Glomerular endothelial cell (primary cell): ENCODE results near the gene SBNO2. TPM values are rescaled to one million over a fixed set of nuclear protein-coding genes. Genes with fewer than 3 reads are reported as not detected.

Experiments
- DNase-seq: peaks from one replicate; pipeline ENCODE4 v3.0.0-alpha.2; 2011; ENCODE audit warnings: low read depth, low spot score; ENCODE audit errors: extremely low read depth
- total RNA-seq: library from RNA; depleted of rRNA; stranded (reverse); fragments of >200 nt; gene quantifications from 2 replicates; pipeline ENCODE4 v1.2.3, GENCODE V29; 2015

SBNO2 gene
- total RNA-seq, 1 donor from 2014 or later: 76.3 TPM

- no peak for DNase-seq
Observed at GRCh38 chr19:1064661-1065605, 109.1 kb downstream of the SBNO2 start.

DNA sequence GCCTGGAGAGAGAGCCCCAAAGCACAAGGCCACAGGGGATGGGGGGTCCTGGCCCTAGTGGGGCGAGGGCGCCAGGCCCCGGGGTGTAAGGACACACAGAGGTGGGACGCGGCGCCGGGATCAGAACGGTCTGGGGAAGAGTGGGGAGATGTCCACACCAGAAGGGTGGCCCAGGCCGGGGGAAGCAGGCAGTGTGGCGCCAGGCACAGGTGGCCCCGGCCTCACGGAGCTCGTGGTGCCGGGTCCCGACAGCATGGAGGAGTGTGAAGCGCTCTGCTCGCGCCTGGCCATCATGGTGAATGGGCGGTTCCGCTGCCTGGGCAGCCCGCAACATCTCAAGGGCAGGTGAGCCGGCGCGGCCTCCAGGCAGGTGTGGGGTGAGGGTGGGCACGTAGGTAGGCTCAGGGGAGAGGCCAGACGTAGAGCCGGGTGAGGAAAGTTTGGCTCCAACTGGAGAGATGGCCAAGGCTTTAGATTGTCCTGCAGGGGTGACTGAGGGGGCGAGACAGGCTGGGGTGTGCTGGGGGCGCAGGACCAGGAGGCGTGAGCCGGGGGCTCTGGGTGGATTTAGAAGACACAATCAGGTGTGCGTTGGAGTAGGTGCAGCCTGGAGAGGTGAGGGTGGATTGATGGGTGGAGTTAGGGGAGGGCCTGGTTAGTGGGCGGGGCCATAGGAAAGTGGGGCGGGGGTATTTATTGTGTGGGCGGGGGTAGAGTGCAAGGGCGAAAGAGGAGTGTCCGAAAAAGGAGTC is 110.0 kb downstream of the SBNO2 start:
- no peak for DNase-seq

DNA sequence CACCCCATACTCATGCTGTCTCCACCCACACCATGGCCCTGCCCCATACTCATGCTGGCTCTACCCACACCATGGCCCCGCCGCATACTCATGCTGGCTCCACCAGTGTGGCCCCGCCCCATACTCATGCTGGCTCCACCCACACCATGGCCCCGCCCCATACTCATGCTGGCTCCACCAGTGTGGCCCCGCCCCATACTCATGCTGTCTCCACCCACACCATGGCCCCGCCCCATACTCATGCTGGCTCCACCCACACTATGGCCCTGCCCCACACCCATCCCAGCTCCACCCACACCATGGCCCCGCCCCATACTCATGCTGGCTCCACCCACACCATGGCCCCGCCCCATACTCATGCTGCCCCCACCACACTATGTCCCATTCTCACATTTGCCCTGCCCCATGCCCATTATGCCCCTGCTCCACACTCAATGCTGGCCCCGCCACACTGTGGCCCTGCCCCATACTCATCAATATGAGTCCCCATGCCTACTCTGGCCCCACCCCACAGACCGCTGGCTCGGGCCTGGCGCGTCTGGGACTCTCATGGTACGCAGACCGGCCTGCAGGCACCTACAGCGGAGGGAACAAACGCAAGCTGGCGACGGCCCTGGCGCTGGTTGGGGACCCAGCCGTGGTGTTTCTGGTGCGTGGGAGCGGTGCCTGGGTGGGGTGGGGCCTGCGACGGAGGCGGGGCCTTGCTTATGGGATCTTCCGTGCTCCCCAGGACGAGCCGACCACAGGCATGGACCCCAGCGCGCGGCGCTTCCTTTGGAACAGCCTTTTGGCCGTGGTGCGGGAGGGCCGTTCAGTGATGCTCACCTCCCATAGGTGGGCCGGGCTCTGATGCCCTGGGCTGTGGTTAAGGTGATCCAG is 110.8 kb downstream of the SBNO2 start:
- DNase-seq: no peak

DNA sequence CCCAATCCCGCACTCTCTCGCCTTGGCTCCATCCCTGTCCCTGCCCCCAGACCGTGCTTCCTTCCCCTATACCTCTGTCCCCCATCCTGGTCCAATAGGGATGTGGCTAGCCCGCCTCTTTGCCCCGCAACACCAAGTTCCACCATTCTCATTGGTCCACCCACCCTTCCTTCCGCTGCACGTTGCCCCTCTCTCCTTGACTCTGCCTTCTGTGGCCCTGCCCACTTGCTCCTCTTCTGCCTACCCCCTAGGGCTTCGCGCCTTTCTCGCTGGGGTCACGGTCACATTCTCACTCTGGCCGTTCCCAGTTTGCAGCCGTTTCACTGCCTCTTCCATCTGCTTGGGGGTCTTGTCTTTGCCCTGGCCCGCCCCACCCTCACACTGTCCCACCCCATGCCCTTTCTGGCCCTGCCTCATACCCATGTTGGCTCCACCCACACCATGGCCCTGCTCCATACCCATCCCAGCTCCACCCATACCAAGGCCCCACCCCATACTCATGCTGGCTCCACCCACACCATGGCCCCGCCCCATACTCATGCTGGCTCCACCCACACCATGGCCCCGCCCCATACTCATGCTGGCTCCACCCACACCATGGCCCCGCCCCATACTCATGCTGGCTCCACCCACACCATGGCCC is 111.6 kb downstream of the SBNO2 start:
- DNase-seq: no peak

DNA sequence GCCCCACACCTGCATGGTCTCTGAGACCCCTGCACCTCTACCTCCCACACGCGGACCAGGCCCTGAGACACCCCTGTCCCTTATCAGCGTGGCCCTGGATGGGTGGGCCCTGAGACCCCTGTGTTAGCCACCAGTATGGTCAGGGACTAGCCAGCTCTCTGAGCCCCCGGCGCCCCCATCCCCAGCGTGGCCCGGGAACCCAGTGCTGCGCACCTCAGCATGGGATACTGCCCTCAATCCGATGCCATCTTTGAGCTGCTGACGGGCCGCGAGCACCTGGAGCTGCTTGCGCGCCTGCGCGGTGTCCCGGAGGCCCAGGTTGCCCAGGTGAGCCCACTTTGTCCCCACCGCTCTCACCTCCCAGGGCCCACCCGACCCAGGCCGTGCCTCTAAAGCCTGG is 112.1 kb downstream of the SBNO2 start:
- no peak for DNase-seq

GRCh38 chr19:1060689-1061088 is 113.4 kb downstream of the SBNO2 start:
- no peak for DNase-seq

GRCh38 chr19:1058112-1058511 is 116.0 kb downstream of the SBNO2 start:
- DNase-seq: no peak

Other genes with a start within 250 kb of the SBNO2 start
- 14.2 and 14.7 TPM in 2 replicates for gene ARID3A, start 248.2 kb downstream of the SBNO2 start, total RNA-seq
- 56.8 and 78.7 TPM in 2 replicates for gene WDR18, start 189.9 kb downstream of the SBNO2 start, total RNA-seq
- 8.3 and 12.4 TPM in 2 replicates for gene GRIN3B, start 173.8 kb downstream of the SBNO2 start, total RNA-seq
- 167 and 260 TPM in 2 replicates for gene TMEM259, start 153.1 kb downstream of the SBNO2 start, total RNA-seq
- not detected in 2 replicates for gene RNU6-2, start 152.7 kb downstream of the SBNO2 start, total RNA-seq
- 271 and 285 TPM in 2 replicates for gene CNN2, start 147.7 kb downstream of the SBNO2 start, total RNA-seq
- gene ABCA7, start 134.2 kb downstream of the SBNO2 start, total RNA-seq: 11.8 and 13.3 TPM in 2 replicates
- gene ARHGAP45, start 107.1 kb downstream of the SBNO2 start, total RNA-seq: 23.0 and 27.0 TPM in 2 replicates
- gene POLR2E, start 78.9 kb downstream of the SBNO2 start, total RNA-seq: 329 and 336 TPM in 2 replicates
- gene GPX4, start 70.3 kb downstream of the SBNO2 start, total RNA-seq: 752 and 944 TPM in 2 replicates
- gene STK11, start 31.5 kb upstream of the SBNO2 start, total RNA-seq: 61.8 and 77.7 TPM in 2 replicates
- 9.8 and 13.9 TPM in 2 replicates for gene CBARP, start 63.7 kb upstream of the SBNO2 start, total RNA-seq
- 79.0 and 95.6 TPM in 2 replicates for gene ATP5F1D, start 67.5 kb upstream of the SBNO2 start, total RNA-seq
- gene MIDN, start 74.3 kb upstream of the SBNO2 start, total RNA-seq: 43.0 and 78.7 TPM in 2 replicates
- 182 and 231 TPM in 2 replicates for gene CIRBP, start 95.1 kb upstream of the SBNO2 start, total RNA-seq
- gene FAM174C, start 101.3 kb upstream of the SBNO2 start, total RNA-seq: 66.3 and 96.6 TPM in 2 replicates
- 2.6 and 4.8 TPM in 2 replicates for gene EFNA2, start 111.6 kb upstream of the SBNO2 start, total RNA-seq
- gene NDUFS7, start 209.6 kb upstream of the SBNO2 start, total RNA-seq: 159 and 165 TPM in 2 replicates
- gene GAMT, start 227.3 kb upstream of the SBNO2 start, total RNA-seq: 32.1 and 63.5 TPM in 2 replicates
- gene DAZAP1, start 233.3 kb upstream of the SBNO2 start, total RNA-seq: 61.5 and 74.9 TPM in 2 replicates